Pulmonary artery endothelial cell (primary cell): ENCODE results near the gene NFKBIE. TPM values are rescaled to one million over a fixed set of nuclear protein-coding genes. Genes with fewer than 3 reads are reported as not detected.

Experiments used
- DNase-seq: peaks from one replicate; pipeline ENCODE4 v3.0.0-alpha.2; 2011; ENCODE audit warnings: low read depth, low spot score
- total RNA-seq: library from RNA; depleted of rRNA; stranded (reverse); fragments of >200 nt; gene quantifications from 2 replicates; pipeline ENCODE4 v1.2.3, GENCODE V29; 2014

The NFKBIE gene
- total RNA-seq, 1 donor from 2014 or later = 9.6 TPM

GRCh38 chr6:44258325-44258863 lies 7.0 kb downstream of the NFKBIE start:
- DNase-seq = no peak

GRCh38 chr6:44257753-44258324 lies 7.5 kb downstream of the NFKBIE start:
- no peak for DNase-seq

- no peak for DNase-seq
Measured at GRCh38 chr6:44257025-44257752, 8.2 kb downstream of the NFKBIE start, which contains the start of gene SLC35B2. TSS of gene SLC35B2 (minus strand) at chr6:44257528. CDS start at chr6:44257410, 118 bp downstream.

- no peak for DNase-seq
Measured at GRCh38 chr6:44256775-44257024, 8.7 kb downstream of the NFKBIE start.

GRCh38 chr6:44255871-44256774 lies 9.2 kb downstream of the NFKBIE start:
- DNase-seq = no peak

GRCh38 chr6:44255105-44255808 lies 10.1 kb downstream of the NFKBIE start:
- DNase-seq = no peak

GRCh38 chr6:44254191-44255104 lies 10.9 kb downstream of the NFKBIE start:
- no peak for DNase-seq

- DNase-seq = no peak
Measured at GRCh38 chr6:44253307-44254101, 11.8 kb downstream of the NFKBIE start.

GRCh38 chr6:44251576-44252524 lies 13.5 kb downstream of the NFKBIE start:
- no peak for DNase-seq

- DNase-seq = no peak
Measured at GRCh38 chr6:44250718-44251123, 14.6 kb downstream of the NFKBIE start.

GRCh38 chr6:44250067-44250717 lies 15.2 kb downstream of the NFKBIE start:
- no peak for DNase-seq

GRCh38 chr6:44249082-44249748 lies 16.1 kb downstream of the NFKBIE start:
- no peak for DNase-seq

GRCh38 chr6:44248579-44248978 lies 16.8 kb downstream of the NFKBIE start:
- DNase-seq = no peak

GRCh38 chr6:44247338-44248302 lies 17.7 kb downstream of the NFKBIE start:
- DNase-seq = no peak

GRCh38 chr6:44246663-44247337 lies 18.6 kb downstream of the NFKBIE start, which contains the start of gene HSP90AB1:
TSS of gene HSP90AB1 (plus strand) at chr6:44247101. CDS start at chr6:44248630, 1,529 bp downstream.
- peak; percentile 95 for DNase-seq
